HFF-Myc (cell line): ENCODE data around the gene RAB27B.

Experiments used
- DNase-seq: peaks from one replicate; pipeline ENCODE4 v3.0.0-alpha.2; 2011; ENCODE audit warnings: low read depth; ENCODE audit errors: extremely low read depth
- H3K4me3 ChIP-seq: replicated peaks from 2 replicates; pipeline ENCODE4 v1.5.1; 2011; ENCODE audit warnings: low read depth, mild to moderate bottlenecking, control low read depth, low read length
- TF ChIP-seq, protein P1 (sequence below): IDR thresholded peaks from 2 replicates; pipeline ENCODE4 v1.5.1; 2012; ENCODE audit warnings: mild to moderate bottlenecking, low read depth, low read length, control low read depth; ENCODE audit errors: missing control alignments

RAB27B gene

DNA sequence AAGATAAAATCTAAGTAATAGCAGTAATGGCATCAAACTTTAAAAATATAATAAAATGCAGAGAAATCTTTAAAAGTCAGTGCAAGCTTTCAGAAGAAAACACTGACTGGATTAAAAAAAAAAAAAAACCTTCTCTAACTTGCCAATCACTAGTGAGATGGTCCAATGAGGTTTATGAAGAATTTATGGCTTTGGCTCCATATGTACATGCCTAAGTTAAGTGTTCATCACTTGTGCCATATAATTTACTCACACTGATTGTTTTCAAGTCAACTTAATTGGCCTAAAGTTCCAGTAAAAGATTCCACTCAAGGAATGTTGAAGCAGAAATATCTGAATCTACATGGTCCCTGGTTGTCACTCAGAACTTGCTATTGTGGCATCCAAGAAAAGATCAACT is 40.7 kb upstream of the RAB27B start:
- H3K4me3 ChIP-seq, result no peak overlapping the region
- TF ChIP-seq, protein P1, sequence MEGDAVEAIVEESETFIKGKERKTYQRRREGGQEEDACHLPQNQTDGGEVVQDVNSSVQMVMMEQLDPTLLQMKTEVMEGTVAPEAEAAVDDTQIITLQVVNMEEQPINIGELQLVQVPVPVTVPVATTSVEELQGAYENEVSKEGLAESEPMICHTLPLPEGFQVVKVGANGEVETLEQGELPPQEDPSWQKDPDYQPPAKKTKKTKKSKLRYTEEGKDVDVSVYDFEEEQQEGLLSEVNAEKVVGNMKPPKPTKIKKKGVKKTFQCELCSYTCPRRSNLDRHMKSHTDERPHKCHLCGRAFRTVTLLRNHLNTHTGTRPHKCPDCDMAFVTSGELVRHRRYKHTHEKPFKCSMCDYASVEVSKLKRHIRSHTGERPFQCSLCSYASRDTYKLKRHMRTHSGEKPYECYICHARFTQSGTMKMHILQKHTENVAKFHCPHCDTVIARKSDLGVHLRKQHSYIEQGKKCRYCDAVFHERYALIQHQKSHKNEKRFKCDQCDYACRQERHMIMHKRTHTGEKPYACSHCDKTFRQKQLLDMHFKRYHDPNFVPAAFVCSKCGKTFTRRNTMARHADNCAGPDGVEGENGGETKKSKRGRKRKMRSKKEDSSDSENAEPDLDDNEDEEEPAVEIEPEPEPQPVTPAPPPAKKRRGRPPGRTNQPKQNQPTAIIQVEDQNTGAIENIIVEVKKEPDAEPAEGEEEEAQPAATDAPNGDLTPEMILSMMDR, result no peak
- DNase-seq, result no peak

DNA sequence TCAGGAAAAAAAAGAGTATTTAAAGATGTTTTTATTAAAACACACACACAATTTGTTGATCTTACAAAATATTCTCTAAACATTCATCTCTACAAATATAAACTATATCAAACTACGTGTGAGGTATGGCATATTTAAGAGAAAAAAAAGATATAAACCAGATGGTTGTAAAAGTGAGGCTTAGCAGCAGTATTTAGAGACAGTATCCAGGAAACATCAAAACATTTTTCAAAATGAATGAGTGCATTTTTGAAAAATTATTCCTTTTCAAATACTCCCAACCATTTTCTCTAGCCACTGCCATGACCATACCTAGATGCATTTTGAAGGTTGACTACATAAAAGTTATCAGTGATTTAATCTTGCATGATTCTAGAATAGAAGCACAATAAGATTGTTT is 38.2 kb upstream of the RAB27B start:
- no peak for DNase-seq
- no peak overlapping the region for H3K4me3 ChIP-seq
- TF ChIP-seq, protein P1, result no peak

DNA sequence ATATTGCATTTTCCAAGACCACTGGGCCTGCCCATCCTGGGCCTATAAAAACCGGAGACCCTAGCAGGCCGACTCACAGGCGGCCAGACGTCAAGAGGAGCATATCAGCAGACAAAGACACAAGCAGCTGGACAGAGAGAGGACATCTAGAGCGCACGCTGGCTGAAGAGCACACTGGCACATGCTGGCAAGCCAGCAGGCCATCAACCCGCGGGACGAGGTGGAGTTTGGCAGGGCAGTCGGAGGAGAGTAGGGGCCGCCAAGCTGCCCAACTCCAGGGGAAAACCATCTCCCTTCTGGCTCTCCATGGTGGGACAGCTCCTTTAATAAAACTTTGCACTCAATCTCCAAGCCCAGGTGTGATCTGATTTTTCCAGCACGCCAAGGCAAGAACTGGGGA is 36.6 kb upstream of the RAB27B start:
- no peak overlapping the region for H3K4me3 ChIP-seq
- TF ChIP-seq, protein P1, result no peak
- DNase-seq, result no peak

DNA sequence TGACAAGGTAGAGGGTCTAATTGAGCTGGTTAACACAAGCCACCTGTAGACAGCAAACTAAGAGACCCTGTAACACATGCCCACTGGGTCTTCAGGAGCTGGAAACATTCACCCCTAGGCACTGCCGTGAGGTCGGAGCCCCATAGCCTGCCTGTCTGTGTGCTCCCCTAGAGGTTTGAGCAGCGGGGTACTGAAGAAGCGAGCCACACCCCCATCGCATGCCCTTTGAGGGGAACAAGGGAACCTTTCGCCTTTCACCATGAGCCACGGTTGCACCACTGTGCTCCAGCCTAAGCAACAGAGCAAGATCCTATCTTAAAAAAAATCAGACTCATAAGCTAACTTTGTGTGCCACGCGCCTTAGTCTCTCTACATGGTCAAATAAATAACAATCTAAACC is 36.2 kb upstream of the RAB27B start:
- H3K4me3 ChIP-seq, result no peak overlapping the region
- DNase-seq, result no peak

DNA sequence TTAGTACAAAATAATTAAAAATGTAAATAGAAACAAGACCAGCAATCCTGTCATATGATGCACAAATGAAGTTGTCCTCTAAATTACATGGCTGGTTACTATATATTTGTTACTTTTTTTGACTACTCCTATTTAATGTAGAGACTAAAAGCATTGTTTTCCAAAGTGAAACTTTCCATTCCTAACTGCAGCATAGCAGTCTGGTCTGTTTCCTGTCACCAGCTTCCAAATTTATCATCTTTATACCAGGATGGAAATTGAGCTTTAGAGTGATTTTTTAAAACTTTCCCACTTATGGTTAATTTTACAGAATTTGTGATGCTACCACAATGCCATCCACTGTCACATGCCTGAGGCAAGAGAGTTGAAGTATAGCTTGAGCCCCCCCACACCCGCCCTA is 33.5 kb upstream of the RAB27B start:
- no peak overlapping the region for H3K4me3 ChIP-seq
- DNase-seq, result no peak
- TF ChIP-seq, protein P1, result no peak

More for the DNA sequence above, 36.2 kb upstream of the RAB27B start:
- TF ChIP-seq, protein P1, result no peak

DNA sequence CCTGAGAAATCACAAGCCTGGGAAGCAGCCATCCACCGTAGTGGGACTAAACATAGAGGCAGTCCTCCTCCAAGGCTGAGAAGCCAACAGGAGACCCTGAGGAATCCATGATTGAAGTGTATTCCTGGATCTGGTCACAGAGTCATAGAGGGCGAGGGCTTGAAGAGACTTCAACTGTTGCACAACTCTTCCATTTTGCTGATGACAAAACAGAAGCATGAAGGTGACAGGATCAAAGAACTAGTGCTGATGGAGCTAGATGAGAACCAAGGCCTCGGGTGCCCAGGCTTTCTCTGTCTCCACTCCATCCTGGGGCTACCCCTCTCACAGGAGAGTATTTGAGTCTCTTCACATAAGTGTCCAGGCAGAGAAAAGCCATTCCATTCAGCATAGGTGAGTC is 30.1 kb upstream of the RAB27B start:
- TF ChIP-seq, protein P1, result no peak
- no peak overlapping the region for H3K4me3 ChIP-seq
- no peak for DNase-seq

DNA sequence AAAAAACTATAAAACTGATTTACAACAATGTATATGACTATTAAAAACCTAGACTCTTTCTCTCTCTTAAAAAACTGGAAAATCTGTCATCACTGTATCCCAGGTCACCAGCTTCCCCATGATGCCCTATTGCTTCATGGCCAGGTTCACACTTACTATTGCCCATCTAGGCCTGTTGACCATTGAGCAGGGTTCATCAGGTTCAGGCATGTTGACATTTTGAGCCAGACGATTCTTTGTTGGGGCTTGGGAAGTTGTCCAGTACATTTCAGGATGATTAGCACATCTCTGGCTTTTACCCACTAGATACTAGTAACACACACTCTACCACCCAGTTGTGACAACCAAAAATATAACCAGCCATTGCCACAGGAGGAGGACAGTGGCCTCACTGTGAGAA is 26.9 kb upstream of the RAB27B start:
- TF ChIP-seq, protein P1, result no peak
- no peak for DNase-seq
- H3K4me3 ChIP-seq, result no peak overlapping the region
